Ecto neural progenitor cell (in vitro differentiated cells): ENCODE data around the gene STARD5.

ENCODE experiments used
- DNase-seq: peaks from one replicate; pipeline ENCODE4 v3.0.0-alpha.2; 2018; ENCODE audit warnings: low spot score

The STARD5 gene

GRCh38 chr15:81311752-81312464, 12.0 kb downstream of the STARD5 start:
- DNase-seq: no peak

GRCh38 chr15:81310480-81310879, 13.5 kb downstream of the STARD5 start:
- DNase-seq: no peak

DNA sequence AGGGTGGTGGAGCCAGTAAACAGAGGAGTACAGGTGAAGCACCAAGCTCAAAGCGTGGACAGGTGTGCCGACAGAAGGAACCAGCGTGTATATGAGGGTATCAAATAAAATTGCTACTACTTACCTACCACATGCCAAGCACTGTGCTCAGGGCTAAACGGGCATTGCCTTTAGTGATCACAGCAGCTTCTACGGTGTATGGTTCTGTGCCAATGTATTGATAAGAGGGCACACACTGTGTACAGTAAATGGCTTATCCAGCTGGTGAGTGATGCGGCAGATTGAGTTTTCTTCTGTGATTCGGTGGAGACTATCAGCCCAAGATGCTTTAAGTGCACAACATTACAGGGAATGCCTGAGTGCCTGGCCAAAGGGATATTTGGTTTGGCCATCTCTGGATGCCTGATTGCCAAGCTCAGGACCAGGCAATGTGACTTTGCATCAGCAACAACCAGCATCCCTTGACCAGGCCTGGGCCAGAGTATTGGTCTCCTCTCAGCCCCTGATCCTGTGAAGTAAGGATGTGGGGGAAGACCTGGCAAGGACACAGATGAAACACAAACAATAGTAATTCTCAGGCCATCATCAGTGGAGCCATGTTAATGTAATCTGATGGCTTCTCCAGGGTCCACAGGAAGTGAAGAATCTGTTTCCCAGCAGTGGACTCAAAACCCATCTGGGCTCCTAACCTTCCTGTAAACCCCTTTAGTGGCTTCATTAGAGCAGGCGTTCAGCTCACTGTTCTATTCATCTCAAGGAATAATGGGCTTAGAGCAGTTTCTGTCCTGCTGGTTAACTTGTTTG, 14.1 kb downstream of the STARD5 start:
- DNase-seq: no peak

GRCh38 chr15:81308260-81308659, 15.7 kb downstream of the STARD5 start:
- DNase-seq: no peak

DNA sequence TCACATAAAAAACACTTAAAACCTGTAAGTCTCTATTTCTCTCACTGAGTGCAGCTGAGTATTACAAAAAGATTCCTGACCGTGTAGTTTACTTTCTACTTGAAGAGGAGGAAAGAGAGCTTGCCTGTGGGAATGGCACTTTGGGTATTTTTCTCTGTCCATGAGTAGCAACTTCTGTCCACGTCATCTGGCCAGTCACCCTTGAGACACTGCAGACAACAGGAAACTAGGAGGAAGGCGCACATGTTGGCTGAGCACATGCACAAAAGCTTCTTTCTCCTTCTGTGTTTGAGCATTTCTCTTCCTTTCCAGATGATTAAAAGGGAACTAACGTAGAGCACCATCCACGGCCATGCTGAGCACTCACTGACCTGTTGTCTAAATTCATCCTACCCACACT, 19.7 kb downstream of the STARD5 start:
- no peak for DNase-seq

DNA sequence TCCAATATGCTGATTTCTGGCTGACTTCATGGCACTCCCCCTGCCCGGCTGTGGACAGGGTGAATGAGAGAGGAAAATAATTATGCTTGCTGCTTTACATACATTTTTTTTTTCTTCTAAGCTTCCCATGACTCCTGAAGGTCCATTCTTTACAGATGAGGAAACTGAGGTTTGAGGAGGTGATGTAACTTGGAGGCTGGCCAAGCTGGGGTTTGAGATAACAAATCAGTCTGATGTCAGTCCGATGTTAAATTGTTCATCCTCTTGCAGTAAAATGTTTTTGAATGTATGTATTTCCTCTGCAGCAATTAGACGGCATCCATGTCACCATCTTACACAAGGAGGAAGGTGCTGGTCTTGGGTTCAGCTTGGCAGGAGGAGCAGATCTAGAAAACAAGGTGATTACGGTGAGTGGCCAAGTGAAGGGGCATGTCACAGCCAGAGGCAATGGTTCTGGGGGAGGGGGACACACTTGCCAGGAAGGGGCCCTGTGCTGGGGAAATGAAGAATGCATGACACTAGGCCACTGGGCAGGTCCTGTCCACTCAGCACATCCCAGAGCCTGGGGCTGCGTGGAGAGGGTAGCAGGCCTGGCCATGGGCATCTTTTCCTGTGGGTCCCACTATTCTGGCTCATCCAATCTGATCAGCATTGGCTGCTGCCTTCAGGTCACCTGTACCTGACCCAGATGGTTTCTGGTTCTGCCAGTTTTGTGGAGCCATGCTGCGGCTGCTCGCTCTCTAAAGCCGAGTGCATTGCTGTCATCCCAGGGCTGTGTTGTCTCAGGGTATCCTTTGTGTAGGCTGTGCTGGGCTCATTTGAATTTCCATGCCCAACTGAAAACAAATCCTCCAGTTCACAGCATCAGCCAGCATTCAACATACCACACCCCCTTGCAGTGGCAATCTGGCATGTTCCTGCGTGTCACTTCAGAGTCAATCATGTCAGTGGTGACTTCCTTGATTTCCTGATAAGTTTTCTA, 20.4 kb downstream of the STARD5 start:
- DNase-seq: no peak

DNA sequence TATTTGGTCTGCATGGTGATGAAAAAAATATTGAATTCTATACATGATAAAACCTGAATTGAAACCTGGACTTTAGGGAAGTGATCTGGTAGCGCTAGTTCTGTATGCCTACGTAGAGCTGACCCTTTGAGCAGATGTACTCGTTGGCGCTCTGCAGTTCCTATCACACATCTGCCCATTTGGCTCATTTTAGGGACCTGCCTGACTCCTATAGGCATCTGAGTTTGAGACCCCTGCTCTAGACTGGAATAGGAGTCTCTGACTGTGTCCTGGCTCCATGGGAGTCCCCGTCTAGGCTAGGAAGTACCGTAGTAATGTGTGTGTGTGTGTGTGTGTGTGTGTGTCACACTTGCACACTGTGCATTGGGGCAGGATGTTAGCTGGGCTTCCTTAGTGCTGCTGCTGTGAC, 21.2 kb downstream of the STARD5 start:
- DNase-seq: no peak

GRCh38 chr15:81301815-81302399, 22.0 kb downstream of the STARD5 start:
- no peak for DNase-seq

GRCh38 chr15:81301385-81301784, 22.6 kb downstream of the STARD5 start:
- no peak for DNase-seq

DNA sequence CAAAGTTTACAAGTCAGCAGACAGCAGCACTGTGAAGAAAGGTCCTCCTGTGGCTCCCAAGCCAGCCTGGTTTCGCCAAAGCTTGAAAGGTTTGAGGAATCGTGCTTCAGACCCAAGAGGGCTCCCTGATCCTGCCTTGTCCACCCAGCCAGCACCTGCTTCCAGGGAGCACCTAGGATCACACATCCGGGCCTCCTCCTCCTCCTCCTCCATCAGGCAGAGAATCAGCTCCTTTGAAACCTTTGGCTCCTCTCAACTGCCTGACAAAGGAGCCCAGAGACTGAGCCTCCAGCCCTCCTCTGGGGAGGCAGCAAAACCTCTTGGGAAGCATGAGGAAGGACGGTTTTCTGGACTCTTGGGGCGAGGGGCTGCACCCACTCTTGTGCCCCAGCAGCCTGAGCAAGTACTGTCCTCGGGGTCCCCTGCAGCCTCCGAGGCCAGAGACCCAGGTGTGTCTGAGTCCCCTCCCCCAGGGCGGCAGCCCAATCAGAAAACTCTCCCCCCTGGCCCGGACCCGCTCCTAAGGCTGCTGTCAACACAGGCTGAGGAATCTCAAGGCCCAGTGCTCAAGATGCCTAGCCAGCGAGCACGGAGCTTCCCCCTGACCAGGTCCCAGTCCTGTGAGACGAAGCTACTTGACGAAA, 24.2 kb downstream of the STARD5 start:
- no peak for DNase-seq

GRCh38 chr15:81299156-81299555, 24.8 kb downstream of the STARD5 start:
- DNase-seq: no peak

- DNase-seq: no peak
Measured at GRCh38 chr15:81298611-81299010, 25.3 kb downstream of the STARD5 start.

DNA sequence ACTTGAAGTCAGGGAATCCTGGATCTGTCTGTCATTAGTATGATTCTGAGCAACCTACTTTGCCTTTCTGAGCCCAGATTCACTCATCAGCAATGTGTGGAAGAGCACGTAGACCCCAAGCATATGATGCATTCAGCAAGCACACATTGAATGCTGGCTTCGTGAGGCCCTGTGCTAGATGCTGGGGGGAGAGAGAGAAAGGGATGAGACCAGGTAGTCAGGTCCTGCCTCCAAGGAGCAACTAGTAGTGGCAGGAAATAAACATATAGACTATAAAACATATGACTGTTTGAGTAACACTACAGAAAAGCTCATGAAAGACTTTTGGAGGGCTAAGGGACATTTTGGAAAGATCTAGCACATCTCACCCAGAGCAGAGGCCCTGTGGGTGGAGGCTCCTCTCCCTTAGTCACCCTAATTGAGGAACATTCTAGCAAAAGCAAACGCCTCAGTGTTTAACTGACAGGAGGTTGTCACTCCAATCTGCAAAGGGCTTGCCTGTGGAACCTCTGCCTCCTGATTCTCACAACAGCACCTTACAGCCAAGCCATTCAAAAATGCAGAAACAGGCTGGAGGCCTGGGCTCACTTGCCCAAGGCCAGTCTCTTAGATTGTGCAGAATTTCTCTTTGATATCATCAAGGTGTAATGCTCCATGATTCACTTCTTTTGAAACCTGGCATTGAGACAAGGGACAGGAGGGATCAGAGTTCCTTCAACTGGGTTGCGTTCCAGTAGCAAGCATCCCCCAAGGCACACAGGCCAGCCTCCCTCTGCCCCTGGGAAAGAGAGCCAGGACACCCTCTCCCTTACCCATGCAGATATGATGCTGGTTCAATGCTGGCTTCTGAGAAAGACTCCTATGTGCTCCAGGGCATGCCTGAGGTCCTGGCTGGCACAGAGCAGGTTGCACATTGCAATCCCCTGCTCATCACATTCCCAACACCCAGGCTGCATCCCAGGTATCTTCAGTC, 26.1 kb downstream of the STARD5 start:
- DNase-seq: no peak

DNA sequence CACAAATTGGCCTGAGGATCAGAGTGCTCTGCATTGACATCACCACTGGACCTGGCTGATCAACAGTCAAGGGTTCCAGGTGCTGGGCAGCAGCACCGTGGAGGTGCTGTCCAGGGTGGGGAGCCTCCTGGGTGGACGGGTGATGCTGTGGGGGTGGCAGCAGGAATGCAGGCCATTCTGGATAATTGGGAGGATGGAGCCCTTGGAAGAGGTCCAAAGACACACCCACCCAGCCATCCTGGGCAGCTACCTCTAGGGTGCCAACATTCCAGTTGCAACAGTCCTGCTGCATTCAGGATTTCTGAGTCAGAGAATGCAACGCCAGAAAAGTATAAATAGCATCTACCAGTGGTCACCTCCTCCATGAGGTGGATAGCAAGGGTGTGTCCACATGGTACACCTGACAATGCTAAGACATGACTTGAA, 26.8 kb downstream of the STARD5 start:
- DNase-seq: no peak

DNA sequence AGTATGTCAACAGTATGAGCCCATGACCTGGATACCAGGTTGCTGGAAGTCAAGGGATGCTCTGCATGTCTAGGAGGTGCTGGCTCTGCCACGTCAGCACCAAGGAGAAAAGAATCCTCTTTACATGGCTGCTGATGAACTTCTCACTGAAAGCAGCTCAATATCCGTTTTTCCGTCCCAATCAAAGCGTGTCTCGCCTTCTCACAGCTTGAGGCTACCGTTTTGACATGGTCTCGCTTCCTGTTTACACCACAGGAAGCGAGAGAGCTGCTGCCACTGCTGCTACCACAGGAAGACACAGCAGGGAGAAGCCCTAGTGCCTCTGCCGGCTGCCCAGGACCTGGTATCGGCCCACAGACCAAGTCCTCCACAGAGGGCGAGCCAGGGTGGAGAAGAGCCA, 27.3 kb downstream of the STARD5 start:
- DNase-seq: no peak

GRCh38 chr15:81296186-81296585, 27.8 kb downstream of the STARD5 start:
- DNase-seq: no peak

DNA sequence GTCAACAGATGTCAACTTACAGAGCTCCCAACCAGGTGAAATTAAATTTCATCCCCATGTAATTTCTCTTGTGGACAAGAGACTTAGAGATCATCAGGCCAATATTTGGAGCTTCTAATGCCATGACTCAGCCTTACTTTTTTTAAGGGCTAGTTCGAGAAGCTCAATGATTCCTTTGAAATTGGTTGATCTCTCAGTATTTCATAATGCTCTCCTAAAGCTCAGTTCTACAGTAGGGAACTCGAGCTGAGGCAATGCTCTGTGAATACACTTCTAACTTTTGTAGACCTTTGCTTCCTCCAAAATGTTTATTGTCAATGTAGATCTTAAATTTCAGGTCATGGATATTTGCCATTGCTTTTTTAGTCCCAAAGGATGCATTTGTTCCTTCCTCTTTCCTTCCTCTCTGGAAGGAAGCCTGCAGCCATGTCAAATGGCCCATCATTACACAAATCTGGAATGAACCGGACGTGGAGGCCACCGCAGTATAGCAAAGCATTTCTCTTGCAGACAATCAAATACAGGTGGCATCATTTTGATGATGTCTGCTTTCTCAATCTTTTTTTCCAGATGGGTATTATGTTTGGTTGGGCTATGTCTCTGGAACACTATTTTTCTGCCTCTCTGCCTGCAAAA, 28.3 kb downstream of the STARD5 start:
- no peak for DNase-seq

DNA sequence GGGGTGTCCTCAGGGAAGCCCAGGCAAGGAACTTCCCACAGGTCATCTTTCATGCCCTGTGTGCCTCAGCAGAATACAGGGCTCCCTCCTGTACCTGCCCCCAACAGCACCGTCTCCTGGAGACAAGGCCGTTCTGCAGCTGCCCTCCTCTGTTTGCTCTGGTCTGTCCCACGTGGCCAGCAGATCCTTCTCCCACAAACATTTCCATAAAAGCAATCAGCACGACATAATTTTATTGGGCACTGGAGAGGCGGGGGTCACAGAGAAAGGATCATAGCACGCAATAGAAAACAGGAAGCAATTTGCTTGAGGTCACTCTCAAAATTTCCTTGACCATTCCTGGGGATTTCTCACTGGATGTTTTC, 29.4 kb downstream of the STARD5 start:
- no peak for DNase-seq

DNA sequence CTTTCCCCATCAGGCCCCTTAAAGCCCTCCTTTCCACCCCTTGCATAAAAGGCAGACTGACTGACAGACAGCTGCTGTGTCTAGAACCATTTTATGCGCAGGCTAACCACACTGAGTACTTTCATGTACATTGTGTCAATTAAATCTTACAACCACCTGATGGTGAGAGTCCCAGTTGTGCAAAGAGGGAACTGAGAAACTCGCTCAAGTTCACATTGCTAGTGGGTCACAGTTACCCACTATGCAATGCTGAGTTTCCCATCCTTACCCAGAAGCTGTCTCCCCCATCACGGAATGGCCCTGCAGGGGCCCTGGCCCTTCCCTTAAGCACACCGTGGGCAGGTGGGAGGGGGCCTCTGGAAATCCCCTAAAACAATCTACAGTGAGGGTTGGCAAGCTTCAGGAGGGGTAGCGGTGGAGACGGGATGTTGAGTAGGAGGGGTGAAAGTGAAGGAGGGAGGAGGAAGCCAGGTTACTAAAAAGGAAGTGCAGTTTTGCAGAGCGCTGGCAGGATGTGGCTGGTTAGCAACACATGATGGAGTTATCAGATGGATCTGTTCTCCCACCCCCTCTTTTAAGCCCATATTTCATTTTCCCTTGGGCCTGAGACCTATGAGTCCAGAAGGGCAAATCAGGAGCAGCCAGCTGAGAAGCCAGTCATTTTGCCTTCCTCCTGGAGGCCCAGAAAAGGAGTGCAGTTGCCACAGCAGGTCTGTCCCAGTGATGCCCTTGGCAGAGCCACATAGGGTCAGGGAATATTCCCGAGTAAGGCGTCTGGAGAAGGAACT, 30.0 kb downstream of the STARD5 start:
- DNase-seq: no peak
